H1 (cell line): Measurements from ENCODE around the gene RMND1. TPM values are rescaled to one million over a fixed set of nuclear protein-coding genes. Genes with fewer than 3 reads are reported as not detected.

Experiments
- CTCF ChIA-PET: fragments of 300-600 bp; sonication (Branson Sonifier 250); formaldehyde crosslinking; loops from one replicate; lab custom pipeline; 2021; ENCODE audit not compliant: partially characterized antibody; lab: Charles Lee
- POLR2A ChIA-PET: fragments of 300-600 bp; sonication (Branson Sonifier 250); formaldehyde crosslinking; loops from one replicate; lab custom pipeline; 2021; ENCODE audit warnings: inconsistent platforms; ENCODE audit not compliant: partially characterized antibody; lab: Charles Lee
- DNase-seq, 2 experiments: peaks; one replicate each; pipeline versions ENCODE4 v3.0.0 to v3.0.0-alpha.2; 2010 to 2022; ENCODE audit warnings: low spot score in 2 of 2, low read depth in 1 of 2, mixed read lengths in 1 of 2
- FAIRE-seq: peaks from 2 replicates; lab custom pipeline; 2011; peaks lifted over from hg19 to GRCh38; lab: Jason Lieb, UNC
- H2AFZ ChIP-seq: 2 replicates; pipeline ENCODE4 v1.8.1; 2012; ENCODE audit warnings: low read length, inconsistent platforms
- H2AK5ac ChIP-seq: 2 replicates; pipeline ENCODE4 v1.6.1; 2013; ENCODE audit warnings: low read depth, low read length
- H2BK120ac ChIP-seq: replicated peaks from 2 replicates; pipeline ENCODE3; 2013; ENCODE audit warnings: low read depth, low read length, inconsistent platforms
- H2BK12ac ChIP-seq: 2 replicates; pipeline ENCODE4 v1.6.1; 2013; ENCODE audit warnings: low read depth, low read length
- H2BK15ac ChIP-seq: 2 replicates; pipeline ENCODE4 v1.6.1; 2013; ENCODE audit warnings: low read length
- H2BK20ac ChIP-seq: 2 replicates; pipeline ENCODE4 v1.6.1; 2013; ENCODE audit warnings: low read length
- H2BK5ac ChIP-seq: 2 replicates; pipeline ENCODE4 v1.6.1; 2013; ENCODE audit warnings: low read depth, low read length
- H3K14ac ChIP-seq: 2 replicates; pipeline ENCODE4 v1.6.1; 2013; ENCODE audit warnings: inconsistent platforms; ENCODE audit not compliant: insufficient read length
- H3K18ac ChIP-seq: 2 replicates; pipeline ENCODE4 v1.6.1; 2013; ENCODE audit warnings: low read length; ENCODE audit errors: extremely low read depth
- H3K23ac ChIP-seq: 2 replicates; pipeline ENCODE4 v1.6.1; 2013; ENCODE audit warnings: inconsistent platforms; ENCODE audit not compliant: insufficient read length
- H3K23me2 ChIP-seq: 2 replicates; pipeline ENCODE4 v1.6.1; 2013; ENCODE audit warnings: low read depth, low read length
- H3K27ac ChIP-seq: 2 replicates; pipeline ENCODE4 v1.6.1; 2011; ENCODE audit warnings: low read depth, low read length, inconsistent platforms
- H3K27me3 ChIP-seq, 4 experiments: replicated peaks in 1 of 4; 1 replicate in 1 of 4; 2 replicates in 3 of 4; pipeline versions ENCODE4 v1.6.1 to v1.8.1; 2011 to 2013; ENCODE audit warnings: low read length in 3 of 4, mild to moderate bottlenecking in 3 of 4, inconsistent platforms in 2 of 4, mixed read lengths in 2 of 4, moderate library complexity in 1 of 4; ENCODE audit not compliant: control insufficient read depth in 3 of 4, insufficient read depth in 3 of 4; ENCODE audit errors: extremely low read depth in 1 of 4
- H3K36me3 ChIP-seq, 4 experiments: 2 replicates each; pipeline versions ENCODE4 v1.6.1 to v1.8.1; 2011 to 2013; ENCODE audit warnings: mild to moderate bottlenecking in 4 of 4, low read length in 3 of 4, moderate library complexity in 2 of 4, control low read depth in 1 of 4, inconsistent platforms in 1 of 4; ENCODE audit not compliant: insufficient read depth in 4 of 4, control insufficient read depth in 2 of 4
- H3K4ac ChIP-seq: replicated peaks from 2 replicates; pipeline ENCODE3; 2013; ENCODE audit warnings: low read length, low read depth, mixed read lengths, inconsistent platforms; ENCODE audit not compliant: insufficient read length
- H3K4me1 ChIP-seq, 4 experiments: replicated peaks in 1 of 4; 1 replicate in 1 of 4; 2 replicates in 3 of 4; pipeline versions ENCODE4 v1.6.1 to v1.8.1; 2011 to 2013; ENCODE audit warnings: low read length in 3 of 4, inconsistent platforms in 2 of 4, mixed read lengths in 1 of 4; ENCODE audit not compliant: insufficient read depth in 4 of 4, control insufficient read depth in 3 of 4
- H3K4me2 ChIP-seq, 2 experiments: 2 replicates each; pipeline versions ENCODE4 v1.6.1 to v1.8.1; 2011 to 2013; ENCODE audit warnings: low read depth in 2 of 2, low read length in 2 of 2, control low read depth in 1 of 2, inconsistent platforms in 1 of 2, mild to moderate bottlenecking in 1 of 2; ENCODE audit not compliant: insufficient read depth in 1 of 2
- H3K4me3 ChIP-seq, 4 experiments: fragments of 200-600, 300-600 bp in 1 of 4; sonication (generic), shearing (Covaris generic), sonication (Bioruptor Twin) in 1 of 4; 2 replicates each; pipeline versions ENCODE4 v1.5.1 to v1.8.1; 2011 to 2016; ENCODE audit warnings: low read length in 4 of 4, low read depth in 3 of 4, control low read depth in 2 of 4, inconsistent platforms in 2 of 4, mild to moderate bottlenecking in 2 of 4, mixed read lengths in 1 of 4, moderate library complexity in 1 of 4; ENCODE audit not compliant: insufficient read depth in 2 of 4; ENCODE audit errors: extremely low read depth in 1 of 4
- H3K56ac ChIP-seq: replicated peaks from 2 replicates; pipeline ENCODE3; 2013; ENCODE audit warnings: low read depth, mild to moderate bottlenecking, mixed read lengths, low read length, inconsistent platforms; ENCODE audit not compliant: insufficient read length
- H3K79me1 ChIP-seq: 2 replicates; pipeline ENCODE4 v1.6.1; 2013; ENCODE audit warnings: low read depth, low read length, control low read depth
- H3K79me2 ChIP-seq, 2 experiments: 2 replicates each; pipeline versions ENCODE4 v1.6.1 to v1.8.1; 2012 to 2013; ENCODE audit warnings: low read length in 2 of 2, mild to moderate bottlenecking in 2 of 2, inconsistent platforms in 1 of 2; ENCODE audit not compliant: insufficient read depth in 2 of 2, control insufficient read depth in 1 of 2
- H3K9ac ChIP-seq, 4 experiments: replicated peaks in 1 of 4; 1 replicate in 1 of 4; 2 replicates in 3 of 4; pipeline versions ENCODE4 v1.6.1 to v1.8.1; 2011 to 2013; ENCODE audit warnings: low read depth in 3 of 4, low read length in 3 of 4, control low read depth in 2 of 4, mild to moderate bottlenecking in 2 of 4, moderate library complexity in 2 of 4, inconsistent platforms in 1 of 4; ENCODE audit errors: extremely low read depth in 1 of 4
- H3K9me3 ChIP-seq, 2 experiments: 2 replicates each; pipeline versions ENCODE4 v1.6.1 to v1.8.1; 2012 to 2013; ENCODE audit warnings: mild to moderate bottlenecking in 2 of 2, moderate library complexity in 2 of 2, control low read depth in 1 of 2, inconsistent platforms in 1 of 2, low read depth in 1 of 2, low read length in 1 of 2, mixed read lengths in 1 of 2; ENCODE audit not compliant: insufficient read depth in 2 of 2
- H4K20me1 ChIP-seq, 2 experiments: replicated peaks in 1 of 2; 2 replicates each; pipeline versions ENCODE3 to v1.8.1; 2011 to 2013; ENCODE audit warnings: inconsistent platforms in 2 of 2, low read length in 2 of 2, mild to moderate bottlenecking in 1 of 2; ENCODE audit not compliant: insufficient read depth in 2 of 2, control insufficient read depth in 1 of 2
- H4K5ac ChIP-seq: 2 replicates; pipeline ENCODE4 v1.6.1; 2013; ENCODE audit warnings: low read length, low read depth, mixed read lengths, inconsistent platforms; ENCODE audit not compliant: insufficient read length
- H4K8ac ChIP-seq: 2 replicates; pipeline ENCODE4 v1.8.0; 2013; ENCODE audit warnings: mild to moderate bottlenecking, moderate library complexity, low read length, inconsistent platforms; ENCODE audit not compliant: insufficient read depth; ENCODE audit errors: extremely low read depth
- H4K91ac ChIP-seq: replicated peaks from 2 replicates; pipeline ENCODE3; 2013; ENCODE audit warnings: low read length, mixed read lengths, inconsistent platforms; ENCODE audit not compliant: insufficient read length
- SP2 ChIP-seq: IDR thresholded peaks from 2 replicates; pipeline ENCODE4 v1.6.1; 2012; ENCODE audit warnings: mild to moderate bottlenecking, low read length, inconsistent platforms
- WGBS, 2 experiments: shearing (Covaris generic) in 1 of 2; methylation state at CpG; one replicate each; pipeline versions ENCODE4 v1.1.6 to v1.1.7; 2013 to 2015; ENCODE audit warnings: low lambda C conversion rate in 2 of 2, mixed read lengths in 2 of 2, inconsistent platforms in 1 of 2, low coverage in 1 of 2, missing lambda C conversion rate in 1 of 2; ENCODE audit not compliant: insufficient replicate concordance in 2 of 2, insufficient coverage in 1 of 2, insufficient read length in 1 of 2; ENCODE audit errors: extremely low coverage in 1 of 2, missing lambda C conversion rate in 1 of 2; 5-methylcytosine and 5-hydroxymethylcytosine counted together
- polyA plus RNA-seq, 7 experiments: library from polyadenylated mRNA; depleted of rRNA in 3 of 7; stranded (reverse) in 5 of 7; unstranded in 2 of 7; fragments of >200 nt in 5 of 7; fragments of 200-250 nt in 2 of 7; gene quantifications; 1 replicate in 5 of 7; 2 replicates in 1 of 7; 4 replicates in 1 of 7; pipeline versions ENCODE4 v1.2.1 to v1.2.3, GENCODE V29; 2011 to 2013; ENCODE audit warnings: missing spikeins in 2 of 7, mixed read lengths in 2 of 7
- total RNA-seq: library from RNA; stranded (reverse); fragmentation: NEBNext Ultra II Directional; extraction: Animal tissue kit (Norgen Biotek cat#: 25700); gene quantifications from 2 replicates; pipeline ENCODE4 v1.2.1, GENCODE V29; 2021

RMND1 gene
- total and polyA plus RNA-seq, 2 of the 8 experiments (the other 6 are each of a cell fraction or from before 2014, with no cell fraction given), result 7.3 to 21.9 TPM

GRCh38 chr6:151412909-151413308 is 39.0 kb downstream of the RMND1 start:
- Histone ChIP-seq H4K5ac (no peak overlapping the region), H3K23ac (no peak overlapping the region), H3K4ac (no peak overlapping the region), H3K4me3 (no peak overlapping the region), H2BK20ac (no peak overlapping the region), H3K4me1 (no peaks in the 10 kb centered on the region), H3K79me1 (no peaks in the 10 kb centered on the region), H3K4me2 (no peak overlapping the region), H3K18ac (no peak overlapping the region), H3K9me3 (no peaks in the 10 kb centered on the region), H4K8ac (no peak overlapping the region), H2BK15ac (no peak overlapping the region), H2AFZ (no peak overlapping the region), H3K56ac (no peak overlapping the region), H4K91ac (no peak overlapping the region), H2BK12ac (no peak overlapping the region), H3K27ac (no peak overlapping the region), H3K27me3 (no peaks in the 10 kb centered on the region), H2BK120ac (no peak overlapping the region), H3K23me2 (no peaks in the 10 kb centered on the region), H3K9ac (no peak overlapping the region; a peak in 1 of 7 replicates), H3K79me2 (no peaks in the 10 kb centered on the region), H3K14ac (no peak overlapping the region), H4K20me1 (no peaks in the 10 kb centered on the region), H3K36me3 (peaks cover 7 to 69% (median 38%) of the 10 kb centered on the region in 4 experiments; a peak in 7 of 8 replicates), H2BK5ac (no peak overlapping the region), H2AK5ac (no peak overlapping the region)
- ChIA-PET CTCF (interaction anchor here (1.4 kb wide), 1 partner anchor 25 kb away, joined by 3 read pairs; no protein-coding TSS in a partner anchor), POLR2A (interaction anchor here (0.8 to 2.9 kb wide), 4 partner anchors 8 to 29 kb away, joined by 3 to 13 read pairs (median 4); partner anchors contain the start of gene ZBTB2)
- WGBS, 2 experiments, result 97% methylated on average over 3 of the region's 3 CpGs; no CpG with 5 or more reads in 1 of the 2 experiments
- DNase-seq (no peak), FAIRE-seq (no peak)
- TF ChIP-seq SP2, result no peak
